Measurements from ENCODE around the gene TOM1L2.

Gene TOM1L2

DNA sequence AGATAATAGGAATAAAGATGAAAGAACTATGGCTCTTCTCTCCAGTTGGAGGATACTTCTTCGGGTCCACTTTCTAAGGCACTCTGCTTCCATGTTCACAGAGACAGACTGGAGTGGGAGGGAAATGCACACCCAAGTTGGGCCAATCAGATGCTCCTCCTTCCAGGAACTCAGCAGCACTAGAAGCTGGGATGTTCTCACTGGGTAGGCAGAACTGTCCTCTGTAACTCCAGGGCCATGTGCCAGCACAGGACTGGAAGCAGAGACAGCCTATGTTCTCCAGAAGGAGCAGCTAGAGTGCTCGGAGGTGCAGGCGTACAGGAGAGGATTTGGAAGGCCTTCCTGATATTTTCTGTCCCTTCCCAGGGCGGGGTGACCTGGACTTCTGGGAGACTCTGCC, 85.5 kb downstream of the TOM1L2 start:
- H3K4me1 ChIP-seq (ENCODE audit: control insufficient read depth in 1 of 2, insufficient read depth in 2 of 2, low read length in 2 of 2), result peaks cover 6 to 11% of the 10 kb centered on the region in 2 donors
- H3K9me3 ChIP-seq (ENCODE audit: control insufficient read depth in 1 of 2, low read length in 2 of 2), result no peaks in the 10 kb centered on the region
- peaks cover 23 to 37% of the 10 kb centered on the region in 2 donors for H3K36me3 ChIP-seq (ENCODE audit: control insufficient read depth in 1 of 2, insufficient read depth in 2 of 2, low read length in 2 of 2)
- H3K27ac ChIP-seq (ENCODE audit: low read depth, low read length), result no peak overlapping the region
- no peaks in the 10 kb centered on the region for H3K27me3 ChIP-seq (ENCODE audit: control insufficient read depth in 1 of 2, insufficient read depth in 2 of 2, low read length in 2 of 2)
- no peak overlapping the region for H3K9ac ChIP-seq (ENCODE audit: low read depth in 1 of 2, low read length in 2 of 2)
- no peak overlapping the region for H3K4me3 ChIP-seq (ENCODE audit: low read depth in 1 of 2, low read length in 2 of 2)

DNA sequence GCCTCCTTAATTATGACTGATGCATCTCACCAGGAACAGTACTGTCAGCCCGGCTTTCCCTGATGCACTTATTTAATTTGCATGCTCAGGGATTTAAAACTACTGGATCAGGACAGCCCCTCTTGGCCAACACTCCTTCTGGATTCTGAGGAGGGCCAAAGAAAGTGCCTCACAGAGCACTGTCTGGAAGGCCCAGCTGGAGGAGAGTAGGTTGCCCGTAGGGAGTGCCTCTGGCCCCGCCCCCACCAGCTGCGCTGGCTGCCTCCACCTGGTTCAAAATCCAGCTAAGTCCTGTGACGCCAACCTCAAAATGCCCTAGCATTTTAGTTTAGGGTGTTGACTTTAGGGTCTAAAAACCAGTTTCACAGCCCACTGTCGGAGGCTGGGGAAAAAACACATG, 86.0 kb downstream of the TOM1L2 start:
- H3K27me3 ChIP-seq (ENCODE audit: control insufficient read depth in 1 of 2, insufficient read depth in 2 of 2, low read length in 2 of 2), result no peaks in the 10 kb centered on the region
- H3K4me1 ChIP-seq (ENCODE audit: control insufficient read depth in 1 of 2, insufficient read depth in 2 of 2, low read length in 2 of 2), result peaks cover 6 to 11% of the 10 kb centered on the region in 2 donors
- H3K36me3 ChIP-seq (ENCODE audit: control insufficient read depth in 1 of 2, insufficient read depth in 2 of 2, low read length in 2 of 2), result peaks cover 23 to 42% of the 10 kb centered on the region in 2 donors
- no peak overlapping the region for H3K4me3 ChIP-seq (ENCODE audit: low read depth in 1 of 2, low read length in 2 of 2)
- H3K9ac ChIP-seq (ENCODE audit: low read depth in 1 of 2, low read length in 2 of 2), result no peak overlapping the region
- H3K9me3 ChIP-seq (ENCODE audit: control insufficient read depth in 1 of 2, low read length in 2 of 2), result no peaks in the 10 kb centered on the region
- H3K27ac ChIP-seq (ENCODE audit: low read depth, low read length), result no peak overlapping the region

DNA sequence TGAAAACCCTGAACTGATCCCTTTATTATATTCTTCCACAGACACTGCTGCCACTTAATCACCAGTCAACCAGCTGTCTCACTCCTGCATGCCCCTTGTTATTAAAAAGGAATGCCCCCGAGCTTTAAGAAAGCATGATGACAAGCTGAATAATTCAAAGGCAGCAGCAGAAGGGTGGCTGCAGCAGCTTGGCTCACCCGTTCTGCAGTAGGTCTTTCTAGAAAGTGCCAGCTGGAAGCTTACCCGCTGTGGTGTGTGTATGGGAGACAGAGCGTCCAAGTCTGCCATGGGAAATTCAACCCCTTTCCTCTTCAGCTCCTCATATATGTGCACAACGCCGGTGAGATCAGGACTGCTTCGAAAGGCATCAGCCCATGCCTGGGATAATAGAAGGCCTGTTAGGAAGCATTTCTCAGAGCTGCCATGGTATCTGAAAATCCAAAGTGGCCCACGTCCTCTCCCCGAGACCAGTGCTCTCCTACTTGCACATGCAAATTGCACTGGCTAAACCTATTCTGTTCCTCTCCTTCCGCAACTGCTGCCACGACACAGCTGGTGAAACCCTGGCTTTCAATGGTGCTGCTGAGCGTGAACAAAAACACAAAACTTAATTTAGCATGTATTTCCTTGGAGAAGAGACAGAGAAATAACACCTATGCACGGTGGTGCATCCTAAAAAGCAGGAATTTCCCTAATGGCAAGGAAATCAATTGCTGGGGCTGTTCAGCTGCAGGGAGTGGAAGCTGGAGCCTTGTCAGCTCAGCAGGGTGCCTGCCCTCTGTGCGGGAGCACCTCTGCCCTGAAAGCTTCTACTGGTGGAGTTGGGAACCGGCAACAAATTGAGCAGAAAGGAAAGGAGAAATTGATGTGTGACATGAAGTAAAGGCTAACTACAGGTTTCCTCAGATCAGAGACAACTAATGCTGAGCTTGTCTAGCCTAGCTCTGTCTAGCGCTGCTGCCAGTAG, 87.5 kb downstream of the TOM1L2 start:
- no peak overlapping the region for H3K27ac ChIP-seq (ENCODE audit: low read depth, low read length)
- no peaks in the 10 kb centered on the region for H3K9me3 ChIP-seq (ENCODE audit: control insufficient read depth in 1 of 2, low read length in 2 of 2)
- H3K9ac ChIP-seq (ENCODE audit: low read depth in 1 of 2, low read length in 2 of 2), result no peak overlapping the region
- no peaks in the 10 kb centered on the region for H3K27me3 ChIP-seq (ENCODE audit: control insufficient read depth in 1 of 2, insufficient read depth in 2 of 2, low read length in 2 of 2)
- peaks cover 27 to 49% of the 10 kb centered on the region in 2 donors for H3K36me3 ChIP-seq (ENCODE audit: control insufficient read depth in 1 of 2, insufficient read depth in 2 of 2, low read length in 2 of 2)
- H3K4me3 ChIP-seq (ENCODE audit: low read depth in 1 of 2, low read length in 2 of 2), result no peak overlapping the region
- H3K4me1 ChIP-seq (ENCODE audit: control insufficient read depth in 1 of 2, insufficient read depth in 2 of 2, low read length in 2 of 2), result peaks cover 6 to 11% of the 10 kb centered on the region in 2 donors

DNA sequence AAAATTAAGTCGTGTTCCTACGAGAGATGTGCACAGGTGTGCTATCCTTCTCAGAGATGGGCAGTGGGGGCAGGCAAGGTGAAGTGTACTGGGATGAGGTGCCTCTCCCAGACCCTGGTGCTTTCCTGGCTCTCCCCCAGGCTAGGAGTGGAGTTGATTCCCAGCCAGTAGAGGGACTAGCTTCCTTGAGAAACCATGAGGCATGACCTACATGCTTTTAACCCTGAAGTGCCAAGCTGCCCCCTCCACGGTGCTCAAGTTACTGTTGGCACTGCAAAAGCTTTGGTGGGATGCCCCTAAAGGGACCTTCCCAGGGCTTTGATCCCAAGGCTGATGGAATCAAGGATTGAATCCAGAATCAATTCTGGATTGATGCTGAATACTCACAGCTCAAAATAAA, 88.4 kb downstream of the TOM1L2 start:
- H3K27me3 ChIP-seq (ENCODE audit: control insufficient read depth in 1 of 2, insufficient read depth in 2 of 2, low read length in 2 of 2), result no peaks in the 10 kb centered on the region
- peaks cover 36 to 56% of the 10 kb centered on the region in 2 donors for H3K36me3 ChIP-seq (ENCODE audit: control insufficient read depth in 1 of 2, insufficient read depth in 2 of 2, low read length in 2 of 2)
- H3K27ac ChIP-seq (ENCODE audit: low read depth, low read length), result no peak overlapping the region
- no peak overlapping the region for H3K9ac ChIP-seq (ENCODE audit: low read depth in 1 of 2, low read length in 2 of 2)
- H3K4me3 ChIP-seq (ENCODE audit: low read depth in 1 of 2, low read length in 2 of 2), result no peak overlapping the region
- H3K9me3 ChIP-seq (ENCODE audit: control insufficient read depth in 1 of 2, low read length in 2 of 2), result no peaks in the 10 kb centered on the region
- H3K4me1 ChIP-seq (ENCODE audit: control insufficient read depth in 1 of 2, insufficient read depth in 2 of 2, low read length in 2 of 2), result peaks cover 6 to 11% of the 10 kb centered on the region in 2 donors

DNA sequence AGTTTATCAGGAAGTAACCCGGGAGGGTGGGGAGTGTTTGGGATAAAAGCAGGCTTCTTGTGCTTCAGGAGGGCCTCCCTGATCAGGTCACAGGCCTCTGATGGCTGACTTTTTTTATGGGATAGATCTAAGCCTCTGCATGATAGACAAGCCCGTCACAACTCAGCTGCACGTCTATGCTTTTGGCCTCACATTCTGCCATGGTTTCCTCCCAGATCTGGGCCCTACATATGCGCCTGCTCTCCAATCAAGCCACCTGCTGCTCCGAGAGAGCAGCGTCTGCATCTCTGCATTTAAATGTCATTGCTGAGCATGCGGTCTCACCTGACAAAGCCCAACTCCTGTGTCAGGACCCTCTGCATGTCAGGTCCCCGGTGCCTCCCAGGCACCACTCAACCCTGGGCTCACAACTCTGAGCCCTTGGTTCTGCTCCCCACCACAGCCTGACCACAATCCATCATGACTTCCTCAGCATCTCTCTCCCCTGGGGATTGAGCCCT, 90.1 kb downstream of the TOM1L2 start:
- Histone ChIP-seq H3K27me3 (ENCODE audit: control insufficient read depth in 1 of 2, insufficient read depth in 2 of 2, low read length in 2 of 2) (no peaks in the 10 kb centered on the region), H3K9me3 (ENCODE audit: control insufficient read depth in 1 of 2, low read length in 2 of 2) (no peaks in the 10 kb centered on the region), H3K4me3 (ENCODE audit: low read depth in 1 of 2, low read length in 2 of 2) (no peak overlapping the region), H3K9ac (ENCODE audit: low read depth in 1 of 2, low read length in 2 of 2) (no peak overlapping the region), H3K27ac (ENCODE audit: low read depth, low read length) (no peak overlapping the region), H3K4me1 (ENCODE audit: control insufficient read depth in 1 of 2, insufficient read depth in 2 of 2, low read length in 2 of 2) (peaks cover 11 to 18% of the 10 kb centered on the region in 2 donors), H3K36me3 (ENCODE audit: control insufficient read depth in 1 of 2, insufficient read depth in 2 of 2, low read length in 2 of 2) (peaks cover 49 to 69% of the 10 kb centered on the region in 2 donors)

DNA sequence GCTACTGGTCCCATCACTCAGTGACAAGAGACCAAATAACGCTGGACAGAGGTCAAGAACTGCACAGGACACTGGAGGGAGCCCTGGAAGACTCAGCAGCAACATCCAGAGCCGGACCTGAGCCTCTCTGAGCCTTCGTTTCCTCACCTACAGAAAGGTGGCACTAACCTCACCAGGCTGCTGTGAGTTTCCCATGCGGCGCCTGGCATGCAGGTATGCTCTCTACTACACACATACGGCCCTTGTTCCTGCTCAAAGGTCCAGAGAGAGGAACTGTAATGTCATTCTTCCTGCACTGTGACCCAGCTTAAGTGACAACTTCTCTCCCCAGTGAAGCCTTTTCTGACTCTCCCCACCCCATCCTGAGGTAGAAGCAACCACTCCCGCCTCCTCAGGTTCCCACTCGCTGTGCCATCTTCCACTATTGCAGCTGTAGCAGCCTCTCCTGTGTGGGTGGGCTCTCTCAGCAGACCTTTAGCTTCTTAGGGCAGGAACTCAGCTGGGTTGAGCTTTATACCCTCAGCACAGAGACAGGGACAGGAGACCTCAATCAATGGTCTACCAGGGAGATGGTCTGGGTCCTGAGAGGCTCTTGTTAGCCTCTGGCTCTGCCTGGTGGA, 91.5 kb downstream of the TOM1L2 start:
- Histone ChIP-seq H3K4me1 (ENCODE audit: control insufficient read depth in 1 of 2, insufficient read depth in 2 of 2, low read length in 2 of 2) (peaks cover 0 to 21% of the 10 kb centered on the region in 2 donors), H3K36me3 (ENCODE audit: control insufficient read depth in 1 of 2, insufficient read depth in 2 of 2, low read length in 2 of 2) (peaks cover 59 to 81% of the 10 kb centered on the region in 2 donors), H3K9ac (ENCODE audit: low read depth in 1 of 2, low read length in 2 of 2) (no peak overlapping the region), H3K27me3 (ENCODE audit: control insufficient read depth in 1 of 2, insufficient read depth in 2 of 2, low read length in 2 of 2) (no peaks in the 10 kb centered on the region), H3K27ac (ENCODE audit: low read depth, low read length) (no peak overlapping the region), H3K4me3 (ENCODE audit: low read depth in 1 of 2, low read length in 2 of 2) (no peak overlapping the region), H3K9me3 (ENCODE audit: control insufficient read depth in 1 of 2, low read length in 2 of 2) (no peaks in the 10 kb centered on the region)

DNA sequence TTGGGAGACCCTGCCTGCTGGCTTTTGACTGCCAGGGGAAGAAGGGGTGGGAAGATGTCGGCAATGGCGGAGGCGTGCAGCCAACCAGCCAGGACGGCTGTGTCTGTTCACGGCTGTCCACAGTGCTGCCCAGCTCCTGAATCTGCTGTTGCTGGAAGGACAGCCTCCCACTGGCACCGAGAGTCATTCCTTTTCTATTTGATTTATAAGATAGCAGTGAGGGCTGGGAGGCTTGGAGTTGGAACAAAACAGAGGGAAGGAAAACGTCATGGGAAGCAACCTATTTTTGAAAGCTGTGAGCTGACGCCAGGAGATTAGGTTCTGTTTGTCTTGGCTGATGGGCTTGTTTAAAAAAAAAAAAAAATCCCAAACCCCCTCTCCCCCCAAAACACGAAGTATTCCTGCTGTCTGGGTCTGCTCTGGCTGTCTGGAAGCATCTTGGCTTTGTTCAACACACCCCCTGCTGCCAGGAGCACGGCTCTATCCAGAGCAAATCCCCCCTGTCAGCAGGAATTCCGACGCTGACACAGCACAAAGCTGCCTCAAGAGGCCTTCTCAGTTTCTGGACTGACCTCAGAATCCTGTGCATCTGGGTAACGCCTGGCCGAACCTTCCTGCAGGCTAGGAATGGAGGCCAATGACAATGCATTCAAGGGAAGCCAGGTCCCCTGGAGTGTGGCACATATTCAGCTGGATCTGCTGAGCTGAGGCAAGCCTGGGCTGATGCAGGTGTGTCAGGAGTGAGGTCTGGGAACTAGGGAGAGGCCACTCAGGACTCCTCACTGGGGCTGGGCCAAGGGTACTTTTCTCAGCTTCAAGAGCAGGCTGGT, 94.5 kb downstream of the TOM1L2 start:
- Histone ChIP-seq H3K9ac (ENCODE audit: low read depth in 1 of 2, low read length in 2 of 2) (peak overlapping the region in 1 of 2 donors; percentile 1), H3K9me3 (ENCODE audit: control insufficient read depth in 1 of 2, low read length in 2 of 2) (no peaks in the 10 kb centered on the region), H3K27ac (ENCODE audit: low read depth, low read length) (peak overlapping the region; percentile 68), H3K4me3 (ENCODE audit: low read depth in 1 of 2, low read length in 2 of 2) (no peak overlapping the region), H3K27me3 (ENCODE audit: control insufficient read depth in 1 of 2, insufficient read depth in 2 of 2, low read length in 2 of 2) (no peaks in the 10 kb centered on the region), H3K36me3 (ENCODE audit: control insufficient read depth in 1 of 2, insufficient read depth in 2 of 2, low read length in 2 of 2) (peaks cover 42 to 69% of the 10 kb centered on the region in 2 donors), H3K4me1 (ENCODE audit: control insufficient read depth in 1 of 2, insufficient read depth in 2 of 2, low read length in 2 of 2) (peaks cover 0 to 21% of the 10 kb centered on the region in 2 donors)

DNA sequence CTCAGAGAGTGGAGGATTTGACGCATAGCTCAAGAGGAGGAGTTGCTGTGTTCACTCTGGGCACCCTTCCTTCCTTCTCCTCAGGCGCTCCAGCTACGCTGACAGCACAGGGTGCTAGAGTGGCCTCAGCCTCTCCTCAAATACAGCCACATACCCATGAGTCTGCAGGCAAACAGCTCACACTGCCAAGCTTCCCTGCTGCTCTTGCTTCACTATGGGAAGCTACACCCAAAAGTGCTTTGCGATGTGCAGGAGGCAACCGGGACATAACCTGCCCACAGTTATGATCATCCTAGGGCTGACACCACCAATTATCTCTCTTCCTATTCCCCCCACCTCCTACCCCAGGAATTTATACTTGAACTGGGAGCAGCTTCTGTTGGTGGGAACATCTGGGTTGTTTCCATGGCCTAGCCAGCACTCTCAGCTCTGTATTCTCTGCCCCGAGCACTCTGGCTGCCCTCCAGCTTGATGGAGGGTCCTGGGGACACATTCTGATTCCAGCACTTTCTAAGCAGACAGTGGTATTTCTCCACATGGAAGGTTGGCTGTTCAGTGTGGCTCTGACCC, 95.2 kb downstream of the TOM1L2 start:
- Histone ChIP-seq H3K27ac (ENCODE audit: low read depth, low read length) (peak overlapping the region; percentile 68), H3K27me3 (ENCODE audit: control insufficient read depth in 1 of 2, insufficient read depth in 2 of 2, low read length in 2 of 2) (no peaks in the 10 kb centered on the region), H3K9ac (ENCODE audit: low read depth in 1 of 2, low read length in 2 of 2) (peak overlapping the region in 1 of 2 donors; percentile 1), H3K9me3 (ENCODE audit: control insufficient read depth in 1 of 2, low read length in 2 of 2) (no peaks in the 10 kb centered on the region), H3K4me1 (ENCODE audit: control insufficient read depth in 1 of 2, insufficient read depth in 2 of 2, low read length in 2 of 2) (peaks cover 0 to 21% of the 10 kb centered on the region in 2 donors), H3K4me3 (ENCODE audit: low read depth in 1 of 2, low read length in 2 of 2) (no peak overlapping the region), H3K36me3 (ENCODE audit: control insufficient read depth in 1 of 2, insufficient read depth in 2 of 2, low read length in 2 of 2) (peaks cover 36 to 62% of the 10 kb centered on the region in 2 donors)

DNA sequence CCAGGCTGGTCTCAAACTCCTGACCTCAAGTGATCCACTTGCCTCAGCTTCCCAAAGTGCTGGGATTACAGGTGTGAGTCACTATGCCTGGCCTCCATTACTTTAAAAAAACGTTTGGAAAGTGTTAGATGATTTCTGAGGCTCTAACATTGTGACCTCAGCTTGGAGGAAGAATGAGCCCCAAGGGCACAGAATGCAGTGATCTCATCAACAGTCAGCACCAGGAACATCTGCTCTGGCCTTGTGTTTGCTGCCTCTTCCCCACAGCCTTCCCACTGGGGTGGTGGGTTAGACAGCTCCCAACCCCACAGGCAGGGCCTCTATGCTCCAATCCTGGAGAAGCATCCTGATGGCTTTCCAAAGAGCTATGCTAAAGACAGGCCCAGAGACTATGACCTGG, 97.7 kb downstream of the TOM1L2 start:
- Histone ChIP-seq H3K27ac (ENCODE audit: low read depth, low read length) (no peak overlapping the region), H3K9me3 (ENCODE audit: control insufficient read depth in 1 of 2, low read length in 2 of 2) (no peaks in the 10 kb centered on the region), H3K4me3 (ENCODE audit: low read depth in 1 of 2, low read length in 2 of 2) (no peak overlapping the region), H3K4me1 (ENCODE audit: control insufficient read depth in 1 of 2, insufficient read depth in 2 of 2, low read length in 2 of 2) (peaks cover 0 to 21% of the 10 kb centered on the region in 2 donors), H3K9ac (ENCODE audit: low read depth in 1 of 2, low read length in 2 of 2) (no peak overlapping the region), H3K27me3 (ENCODE audit: control insufficient read depth in 1 of 2, insufficient read depth in 2 of 2, low read length in 2 of 2) (no peaks in the 10 kb centered on the region), H3K36me3 (ENCODE audit: control insufficient read depth in 1 of 2, insufficient read depth in 2 of 2, low read length in 2 of 2) (peaks cover 30 to 46% of the 10 kb centered on the region in 2 donors)

Measured in duodenal mucosa (tissue), 2 donors.